ENCODE measurements around the gene MYO6.

The MYO6 gene

GRCh38 chr6:75830959-75831885 lies 82.2 kb downstream of the MYO6 start:
- DNase-seq: peak in 1 of 5 experiments; percentile 86

DNA sequence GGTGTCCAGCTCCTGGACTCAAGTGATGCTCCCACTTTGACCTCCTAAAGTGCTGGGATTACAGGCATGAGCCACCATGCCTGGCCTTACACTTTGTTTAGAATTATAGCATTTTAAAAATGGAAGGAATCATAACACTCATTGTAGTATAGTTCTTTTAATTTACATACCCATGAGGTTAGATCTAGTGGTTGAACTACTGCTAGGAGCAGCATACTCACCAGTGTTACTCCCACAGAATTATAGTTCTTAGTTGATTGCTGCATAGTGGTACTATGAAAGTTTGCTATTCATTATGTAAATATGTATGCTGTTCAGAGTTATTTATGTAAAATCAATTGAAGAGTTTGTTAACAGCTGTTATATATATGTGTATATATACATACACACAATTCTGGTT lies 85.4 kb downstream of the MYO6 start:
- no peak for DNase-seq

GRCh38 chr6:75842191-75842590 lies 93.2 kb downstream of the MYO6 start:
- DNase-seq: no peak

DNA sequence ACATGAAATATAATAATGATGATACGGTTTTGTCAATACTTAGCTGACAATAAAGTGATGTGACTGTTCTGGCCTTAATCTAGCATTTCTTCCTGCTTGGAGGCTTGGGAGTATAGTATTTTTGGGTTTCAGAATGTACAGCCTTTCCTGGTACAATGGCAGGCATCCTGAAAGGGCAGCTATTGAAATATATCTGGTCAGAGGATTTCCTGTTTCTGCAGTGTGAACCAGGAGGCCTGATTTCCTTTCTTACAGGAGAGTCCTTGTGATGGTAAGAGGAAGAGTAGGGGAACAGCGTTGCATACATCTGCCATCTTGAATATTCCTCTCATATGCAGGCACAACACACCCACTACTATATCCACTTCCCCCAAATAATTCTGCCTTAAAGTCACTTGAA lies 93.7 kb downstream of the MYO6 start:
- no peak for DNase-seq

- DNase-seq: no peak
Measured at GRCh38 chr6:75843396-75843795, 94.4 kb downstream of the MYO6 start.

DNA sequence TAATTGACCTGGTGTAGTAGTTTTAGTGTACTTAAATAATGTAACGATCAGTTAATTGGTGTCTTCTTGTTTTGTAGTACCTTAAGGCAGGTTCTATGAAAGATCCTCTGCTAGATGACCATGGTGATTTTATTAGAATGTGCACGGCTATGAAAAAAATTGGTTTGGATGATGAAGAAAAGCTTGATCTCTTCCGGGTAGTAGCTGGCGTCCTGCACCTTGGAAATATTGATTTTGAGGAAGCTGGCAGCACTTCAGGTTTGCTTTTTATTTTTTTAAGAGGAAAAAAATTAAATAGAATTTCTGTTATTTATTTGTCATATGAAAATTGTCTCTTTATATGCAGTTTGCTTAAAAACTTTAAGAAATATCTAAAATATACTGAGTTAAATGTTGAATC lies 99.2 kb downstream of the MYO6 start:
- no peak for DNase-seq

- DNase-seq: no peak
Measured at GRCh38 chr6:75849329-75850025, 100.4 kb downstream of the MYO6 start.

GRCh38 chr6:75850026-75850833 lies 101.2 kb downstream of the MYO6 start:
- no peak for DNase-seq

DNA sequence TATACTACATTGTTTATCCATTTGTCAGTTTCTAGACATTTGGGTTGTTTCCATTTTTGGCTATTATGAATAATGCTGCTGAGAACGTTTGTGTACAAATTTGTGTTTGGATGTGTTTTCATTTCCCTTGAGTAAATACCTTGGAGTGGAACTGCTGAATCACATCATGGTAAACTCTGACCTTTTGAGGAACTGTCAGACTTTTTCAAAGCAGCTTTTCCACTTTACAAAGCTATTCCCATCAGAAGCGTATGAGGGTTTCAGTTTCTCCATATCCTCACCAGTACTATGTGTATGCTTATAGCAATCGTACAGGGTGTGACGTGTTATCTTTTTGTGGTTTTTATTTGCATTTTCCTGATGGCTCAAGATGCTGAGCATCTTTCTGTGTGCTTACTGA lies 103.7 kb downstream of the MYO6 start:
- DNase-seq: no peak

DNA sequence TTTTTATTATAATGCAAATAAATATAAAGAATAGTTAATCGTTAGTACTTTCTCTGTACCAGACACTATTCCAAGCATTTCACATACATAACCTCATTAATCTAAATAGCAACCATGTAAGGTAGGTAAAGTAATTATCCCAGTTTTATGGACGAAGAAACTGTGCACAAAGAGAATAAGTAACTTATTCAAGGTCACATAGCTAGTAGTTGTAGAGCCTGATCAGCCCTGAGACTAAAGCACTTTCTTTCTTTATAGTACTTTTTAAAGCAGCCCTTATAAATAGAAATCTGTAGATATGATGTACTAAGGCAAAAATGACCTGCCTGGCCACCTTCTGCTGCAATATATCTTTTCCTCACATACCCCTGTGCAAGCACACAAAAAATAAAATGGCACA lies 104.8 kb downstream of the MYO6 start:
- no peak for DNase-seq

DNA sequence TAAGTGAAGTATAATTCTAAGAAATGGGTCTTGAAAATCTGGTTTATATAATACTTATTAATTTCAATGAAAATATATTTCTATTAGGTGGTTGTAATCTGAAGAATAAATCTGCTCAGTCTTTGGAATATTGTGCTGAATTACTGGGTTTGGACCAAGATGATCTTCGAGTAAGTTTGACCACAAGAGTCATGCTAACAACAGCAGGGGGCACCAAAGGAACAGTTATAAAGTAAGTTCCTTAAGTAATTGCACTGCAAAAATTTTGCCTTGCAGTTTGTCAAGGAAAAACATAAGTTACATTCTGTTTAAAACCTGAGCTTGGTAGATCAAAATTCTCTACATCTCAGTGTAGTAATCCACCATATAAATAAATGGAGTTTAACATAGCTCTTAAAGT lies 106.0 kb downstream of the MYO6 start:
- peak in 1 of 5 experiments; percentile 45 for DNase-seq

- DNase-seq: no peak
Measured at GRCh38 chr6:75856902-75857301, 107.9 kb downstream of the MYO6 start.

GRCh38 chr6:75863001-75863400 lies 114.0 kb downstream of the MYO6 start:
- DNase-seq: no peak

GRCh38 chr6:75863784-75864183 lies 114.7 kb downstream of the MYO6 start:
- DNase-seq: no peak

DNA sequence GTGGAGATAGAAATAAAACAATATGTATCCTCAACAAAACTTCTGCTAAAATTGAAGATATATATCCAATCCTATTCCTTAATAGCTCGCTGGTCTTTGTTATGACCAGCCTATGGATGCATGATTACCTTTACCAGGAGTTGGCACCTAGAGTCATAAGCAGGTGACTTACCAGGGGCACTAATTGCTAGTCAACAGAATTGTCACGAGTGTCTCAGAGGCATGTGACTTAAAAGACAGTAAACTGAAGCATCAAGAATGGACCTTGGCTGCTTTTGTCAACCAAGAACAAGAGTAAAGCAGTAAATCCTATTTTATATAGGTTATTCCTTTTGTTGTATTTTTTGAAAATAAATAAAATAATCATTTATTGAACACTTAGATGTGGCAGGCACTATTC lies 115.4 kb downstream of the MYO6 start:
- no peak for DNase-seq

DNA sequence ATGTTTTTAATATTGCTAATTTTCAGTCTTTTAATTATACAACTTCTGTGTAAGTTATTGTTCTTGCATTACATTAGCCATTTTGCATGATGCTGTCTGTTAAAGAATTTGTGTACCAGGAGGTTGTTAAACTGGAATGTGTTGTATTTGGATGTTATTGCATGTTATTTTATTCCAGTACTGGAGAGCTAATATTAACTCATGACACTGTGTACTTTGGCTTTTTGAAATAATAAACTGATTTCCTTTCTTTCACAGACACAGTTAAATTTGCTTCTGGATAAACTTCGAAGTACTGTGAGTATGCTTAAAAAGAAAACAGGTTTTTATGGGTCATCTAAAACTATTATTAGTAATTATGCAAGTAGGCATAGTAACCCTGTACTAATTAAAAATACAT lies 121.3 kb downstream of the MYO6 start:
- DNase-seq: no peak

- DNase-seq: no peak
Measured at GRCh38 chr6:75874224-75874623, 125.2 kb downstream of the MYO6 start.

- DNase-seq: no peak
Measured at GRCh38 chr6:75876152-75876551, 127.1 kb downstream of the MYO6 start.

GRCh38 chr6:75880305-75880704 lies 131.3 kb downstream of the MYO6 start:
- no peak for DNase-seq

DNA sequence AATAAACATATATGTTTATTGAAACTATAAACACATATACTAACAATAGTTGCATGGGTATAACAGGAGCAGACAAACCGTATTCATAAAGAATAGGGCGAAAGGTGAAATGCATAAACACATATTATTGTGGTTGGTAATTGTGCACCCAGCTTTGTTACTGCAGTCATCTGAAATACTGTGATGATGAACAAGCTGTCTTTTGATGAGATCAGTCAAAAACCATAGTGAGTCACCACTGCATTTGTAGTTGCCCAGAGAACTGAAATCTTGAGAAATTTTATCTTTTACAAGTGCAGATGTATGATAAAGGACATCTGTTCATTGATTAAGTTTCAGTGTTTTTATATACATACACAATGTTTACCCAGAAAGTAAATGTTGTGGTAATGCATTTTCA lies 133.7 kb downstream of the MYO6 start:
- DNase-seq: peak in 1 of 5 experiments; percentile 51

- no peak for DNase-seq
Measured at GRCh38 chr6:75884822-75885221, 135.8 kb downstream of the MYO6 start.

DNA sequence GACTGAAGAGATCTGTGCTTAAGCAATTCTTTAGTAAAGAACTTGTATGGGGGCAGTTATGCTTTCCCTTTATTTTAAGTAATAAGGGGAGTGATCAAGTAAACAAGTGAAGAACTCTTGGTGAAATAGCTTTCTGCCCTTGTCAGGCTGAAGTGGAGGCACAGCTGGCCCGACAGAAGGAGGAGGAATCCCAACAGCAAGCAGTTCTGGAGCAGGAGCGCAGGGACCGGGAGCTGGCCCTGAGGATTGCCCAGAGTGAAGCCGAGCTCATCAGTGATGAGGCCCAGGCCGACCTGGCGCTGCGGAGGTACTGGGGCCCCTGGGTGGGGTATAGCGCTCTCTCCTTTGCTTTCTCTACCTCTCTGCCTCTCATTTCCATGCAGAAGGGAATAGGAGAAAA lies 143.3 kb downstream of the MYO6 start:
- no peak for DNase-seq

All from T-helper 2 cell (primary cell).